Lower leg skin (tissue), 3 donors: ENCODE data around the gene ATIC.

Experiments
- CTCF ChIP-seq, 3 donors: fragments of 450-650 bp; IDR thresholded peaks; one replicate each; pipeline ENCODE4 v1.5.1; 2016; ENCODE audit warnings: antibody characterized with exemption in 3 of 3, mild to moderate bottlenecking in 3 of 3, moderate library complexity in 2 of 3
- POLR2A ChIP-seq, 2 donors: fragments of 450-650 bp; IDR thresholded peaks; one replicate each; pipeline ENCODE4 v1.6.1; 2016 to 2017; ENCODE audit warnings: antibody characterized with exemption in 2 of 2, mild to moderate bottlenecking in 1 of 2, moderate library complexity in 1 of 2

- no peak for TF ChIP-seq POLR2A (IDR thresholded peaks at IDR 0.05)
- no peak for TF ChIP-seq CTCF (IDR thresholded peaks at IDR 0.05)
These were observed 47.7 kb downstream of the ATIC start for GRCh38 chr2:215359576-215359922.
